B cell (primary cell): Measurements from ENCODE around the gene PLEKHA7. TPM values are rescaled to one million over a fixed set of nuclear protein-coding genes. Genes with fewer than 3 reads are reported as not detected.

Experiments
- ATAC-seq: fragments of 200-7000 bp; cut with Tn5 transposase; one replicate; pipeline ENCODE4 v1.10.0; 2021; ENCODE audit warnings: low read depth, mild to moderate bottlenecking, moderate number of reproducible peaks, moderate library complexity
- CTCF ChIA-PET: fragments of 350-600 bp; sonication (Branson Sonifier 250); formaldehyde crosslinking; loops from one replicate; lab custom pipeline; 2021; ENCODE audit warnings: antibody characterized with exemption, inconsistent platforms; lab: Charles Lee
- POLR2A ChIA-PET: fragments of 350-600 bp; sonication (Branson Sonifier 250); formaldehyde crosslinking; loops from one replicate; lab custom pipeline; 2021; ENCODE audit warnings: antibody characterized with exemption; lab: Charles Lee
- DNase-seq: peaks from one replicate; pipeline ENCODE4 v3.0.0; 2013
- H2AFZ ChIP-seq: 2 replicates; pipeline ENCODE4 v1.6.1; 2012; ENCODE audit warnings: mild to moderate bottlenecking, low read depth, low read length; ENCODE audit not compliant: insufficient read depth, poor library complexity, severe bottlenecking
- H3K27ac ChIP-seq, 2 donors: 1 replicate in 1 of 2; 2 replicates in 1 of 2; pipeline ENCODE4 v1.5.1; 2012 to 2013; ENCODE audit warnings: low read length in 2 of 2, mild to moderate bottlenecking in 2 of 2, moderate library complexity in 1 of 2
- H3K27me3 ChIP-seq, 4 experiments: fragments of 200-600 bp in 1 of 4; sonication (generic) in 1 of 4; replicated peaks in 1 of 4; 1 replicate in 2 of 4; 2 replicates in 2 of 4; pipeline versions ENCODE4 v1.6.1 to v1.7.0; 2013 to 2016; ENCODE audit warnings: low read length in 3 of 4, mild to moderate bottlenecking in 2 of 4, mixed read lengths in 1 of 4, moderate library complexity in 1 of 4; ENCODE audit not compliant: insufficient read depth in 4 of 4, control insufficient read depth in 3 of 4; ENCODE audit errors: control extremely low read depth in 1 of 4
- H3K36me3 ChIP-seq, 2 experiments: replicated peaks in 1 of 2; 1 replicate in 1 of 2; 2 replicates in 1 of 2; pipeline versions ENCODE4 v1.6.1 to v1.7.1; 2013; ENCODE audit warnings: low read length in 1 of 2; ENCODE audit not compliant: insufficient read depth in 2 of 2, control insufficient read depth in 1 of 2; ENCODE audit errors: control extremely low read depth in 1 of 2, extremely low read depth in 1 of 2
- H3K4me1 ChIP-seq, 2 donors: fragments of 200-600 bp in 1 of 2; sonication (generic) in 1 of 2; 1 replicate in 1 of 2; 2 replicates in 1 of 2; pipeline versions ENCODE4 v1.5.1 to v1.6.1; 2013 to 2017; ENCODE audit warnings: low read length in 2 of 2; ENCODE audit not compliant: control insufficient read depth in 2 of 2, insufficient read depth in 2 of 2
- H3K4me2 ChIP-seq: replicated peaks from 2 replicates; pipeline ENCODE3; 2012; ENCODE audit warnings: mild to moderate bottlenecking, low read depth, low read length; ENCODE audit not compliant: poor library complexity, severe bottlenecking
- H3K4me3 ChIP-seq, 5 experiments: fragments of 200-600 bp in 1 of 5; sonication (generic) in 1 of 5; 1 replicate in 3 of 5; 2 replicates in 2 of 5; pipeline versions ENCODE4 v1.5.1 to v1.7.0; 2011 to 2016; ENCODE audit warnings: low read length in 4 of 5, mild to moderate bottlenecking in 4 of 5, low read depth in 2 of 5, control low read depth in 1 of 5, moderate library complexity in 1 of 5; ENCODE audit not compliant: insufficient read depth in 1 of 5; ENCODE audit errors: control extremely low read depth in 1 of 5, extremely low read depth in 1 of 5
- H3K79me2 ChIP-seq: fragments of 200-600 bp; sonication (generic); one replicate; pipeline ENCODE4 v1.6.0; 2016; ENCODE audit warnings: low read length; ENCODE audit not compliant: control insufficient read depth, insufficient read depth
- H3K9ac ChIP-seq: fragments of 200-600 bp; sonication (generic); 2 replicates; pipeline ENCODE4 v1.6.1; 2017; ENCODE audit warnings: mild to moderate bottlenecking, low read length, moderate library complexity
- H3K9me3 ChIP-seq, 3 donors: one replicate each; pipeline versions ENCODE4 v1.6.1 to v1.7.1; 2013; ENCODE audit warnings: low read length in 2 of 3; ENCODE audit not compliant: control insufficient read depth in 2 of 3, insufficient read depth in 1 of 3; ENCODE audit errors: control extremely low read depth in 1 of 3
- H4K20me1 ChIP-seq: 2 replicates; pipeline ENCODE4 v1.6.0; 2012; ENCODE audit warnings: mild to moderate bottlenecking, low read length; ENCODE audit not compliant: insufficient read depth, control insufficient read depth, poor library complexity, severe bottlenecking
- H3K27ac Mint-ChIP-seq: one replicate; pipeline ENCODE4 v1.8.0; 2021; ENCODE audit warnings: mixed read lengths
- H3K27me3 Mint-ChIP-seq: one replicate; pipeline ENCODE4 v1.8.0; 2021; ENCODE audit warnings: mixed read lengths
- H3K4me1 Mint-ChIP-seq: one replicate; pipeline ENCODE4 v1.8.0; 2021; ENCODE audit warnings: mixed read lengths
- H3K4me3 Mint-ChIP-seq: one replicate; pipeline ENCODE4 v1.8.0; 2021; ENCODE audit warnings: mixed read lengths
- H3K9me3 Mint-ChIP-seq: one replicate; pipeline ENCODE4 v1.8.0; 2022; ENCODE audit warnings: mixed read lengths; ENCODE audit not compliant: insufficient read depth
- CTCF ChIP-seq: fragments of 200-600 bp; IDR thresholded peaks from one replicate; pipeline ENCODE4 v1.8.0; 2022; ENCODE audit warnings: antibody characterized with exemption, mild to moderate bottlenecking
- EZH2 ChIP-seq: IDR thresholded peaks from 2 replicates; pipeline ENCODE4 v1.6.1; 2012; ENCODE audit warnings: borderline replicate concordance, low read depth, mild to moderate bottlenecking, moderate library complexity, low read length; ENCODE audit not compliant: insufficient read depth, poor library complexity, severe bottlenecking
- WGBS: methylation state at CpG from one replicate; pipeline ENCODE4 v1.1.5; 2013; ENCODE audit warnings: missing lambda C conversion rate; ENCODE audit not compliant: insufficient coverage; 5-methylcytosine and 5-hydroxymethylcytosine counted together
- intact Hi-C: fragments of 100-400 bp; cut with micrococcal nuclease; formaldehyde crosslinking; loops from one replicate; pipeline ENCODE4 v1.10.0; 2022
- polyA plus RNA-seq: library from polyadenylated mRNA; depleted of rRNA; stranded (reverse); fragments of >200 nt; gene quantifications from 2 replicates; pipeline ENCODE4 v1.2.3, GENCODE V29; 2012
- total RNA-seq, 2 donors: library from RNA; stranded (reverse); fragments of 120-200 nt in 1 of 2; gene quantifications; 1 replicate in 1 of 2; 2 replicates in 1 of 2; pipeline versions ENCODE4 v1.2.3 to v1.2.4, GENCODE V29; 2013 to 2022

Gene PLEKHA7
- total and polyA plus RNA-seq, 2 donors (not counting 1 experiment from before 2014, with no cell fraction given): 1.7 to 8.2 TPM

GRCh38 chr11:16841481-16841880 lies 172.7 kb downstream of the PLEKHA7 start:
- Histone ChIP-seq H3K9ac (no peak overlapping the region), H3K79me2 (no peaks in the 10 kb centered on the region), H3K4me2 (no peak overlapping the region), H2AFZ (no peak overlapping the region), H3K27me3 (no peaks in the 10 kb centered on the region), H4K20me1 (no peaks in the 10 kb centered on the region), H3K4me1 (no peaks in the 10 kb centered on the region), H3K36me3 (no peaks in the 10 kb centered on the region), H3K27ac (no peak overlapping the region), H3K9me3 (no peaks in the 10 kb centered on the region), H3K4me3 (no peak overlapping the region)
- intact Hi-C loops: no loop called here
- no peaks in the 10 kb centered on the region for H3K27me3 Mint-ChIP-seq
- POLR2A ChIA-PET: no interaction called here
- no peaks in the 10 kb centered on the region for H3K9me3 Mint-ChIP-seq
- WGBS: 83% methylated on average over 5 of the region's 9 CpGs
- CTCF ChIA-PET: no interaction called here
- DNase-seq: no peak
- TF ChIP-seq EZH2: no peak
- no peak for TF ChIP-seq CTCF
- H3K27ac Mint-ChIP-seq: no peak overlapping the region
- H3K4me3 Mint-ChIP-seq: no peak overlapping the region
- no peaks in the 10 kb centered on the region for H3K4me1 Mint-ChIP-seq
- ATAC-seq: no peak

GRCh38 chr11:16840951-16841350 lies 173.3 kb downstream of the PLEKHA7 start:
- CTCF ChIA-PET: interaction anchor here (0.8 kb wide), 1 partner anchor 21 kb away, joined by 3 read pairs; no protein-coding TSS in a partner anchor
- WGBS: 89% methylated on average over 1 of the region's 2 CpGs
- ATAC-seq: no peak

More at GRCh38 chr11:16840951-16841350, 173.3 kb downstream of the PLEKHA7 start:
- TF ChIP-seq EZH2 (no peak), CTCF (no peak)
- Histone ChIP-seq H3K9ac (no peak overlapping the region), H3K79me2 (no peaks in the 10 kb centered on the region), H3K27ac (no peak overlapping the region), H3K4me2 (no peak overlapping the region), H3K4me1 (no peaks in the 10 kb centered on the region), H4K20me1 (no peaks in the 10 kb centered on the region), H3K4me3 (no peak overlapping the region), H3K9me3 (no peaks in the 10 kb centered on the region), H3K36me3 (no peaks in the 10 kb centered on the region), H3K27me3 (no peaks in the 10 kb centered on the region), H2AFZ (no peak overlapping the region)
- POLR2A ChIA-PET: no interaction called here
- H3K27me3 Mint-ChIP-seq: no peaks in the 10 kb centered on the region
- H3K27ac Mint-ChIP-seq: no peak overlapping the region
- intact Hi-C loops: no loop called here
- no peaks in the 10 kb centered on the region for H3K4me1 Mint-ChIP-seq
- no peak overlapping the region for H3K4me3 Mint-ChIP-seq
- no peaks in the 10 kb centered on the region for H3K9me3 Mint-ChIP-seq
- DNase-seq: no peak
